ENCODE measurements around the gene LIX1L. TPM values are rescaled to one million over a fixed set of nuclear protein-coding genes. Genes with fewer than 3 reads are reported as not detected.

LIX1L gene
- total and polyA plus RNA-seq, 2 of the 4 experiments (the other 2 are of a cell fraction) = 14.7 to 28.8 TPM

DNA sequence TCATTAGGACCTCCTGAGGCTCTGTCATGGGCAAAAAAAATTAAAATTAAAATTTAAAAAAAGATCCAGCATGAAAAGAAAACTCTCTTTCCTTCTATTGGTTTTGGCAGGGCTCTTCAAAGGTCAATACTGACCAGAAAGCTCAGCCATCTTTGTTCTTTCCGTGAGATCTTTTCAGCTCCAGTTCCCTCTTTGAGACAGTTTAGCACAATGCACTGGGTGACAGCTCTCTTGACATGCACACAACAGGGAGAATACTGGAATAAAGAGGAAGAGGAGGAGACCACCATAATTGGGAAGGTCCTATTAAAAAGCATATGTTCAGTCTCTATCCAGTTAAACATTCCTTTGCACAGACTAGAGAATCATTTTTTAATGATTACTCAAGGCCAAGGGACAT lies 6.3 kb downstream of the LIX1L start:
- no CpG with 5 or more reads among the region's 1 CpG for WGBS, 2 experiments (ENCODE audit: extremely low coverage in 2 of 2, insufficient read length in 1 of 2)
- H4K8ac ChIP-seq (ENCODE audit: low read depth in 2 of 2, low read length in 2 of 2) = no peak overlapping the region
- H3K9me3 ChIP-seq (ENCODE audit: control insufficient read depth, insufficient read depth, low read length) = no peaks in the 10 kb centered on the region
- H2BK20ac ChIP-seq (ENCODE audit: low read depth, low read length) = no peak overlapping the region
- no peak overlapping the region for H3K56ac ChIP-seq (ENCODE audit: extremely low read depth, insufficient read depth, low read length)
- no peak overlapping the region for H3K23ac ChIP-seq (ENCODE audit: low read depth, low read length)
- H3K4me3 ChIP-seq (ENCODE audit: insufficient read depth, low read depth, low read length) = no peak overlapping the region
- no peak overlapping the region for H2AK5ac ChIP-seq (ENCODE audit: low read depth, low read length)
- no peak overlapping the region for H3K4me2 ChIP-seq (ENCODE audit: low read depth, low read length)
- H3K4me1 ChIP-seq (ENCODE audit: control insufficient read depth, insufficient read depth, low read length) = peaks cover 2% of the 10 kb centered on the region; the same call in 1 of the 2 replicates
- no peak overlapping the region for H3K9ac ChIP-seq (ENCODE audit: low read depth, low read length)
- H2BK5ac ChIP-seq (ENCODE audit: low read depth, low read length, poor library complexity, severe bottlenecking) = no peak overlapping the region
- no peak for ATAC-seq (ENCODE audit: low read depth)
- dilution Hi-C loops (cut with HindIII; ENCODE audit: low sequenced_read_pairs, unreplicated experiment) (no loop called here), intact Hi-C loops (cut with micrococcal nuclease) (loop anchor here (10.0 kb wide), 1 partner anchor 57 kb away; no protein-coding TSS in a partner anchor), in situ Hi-C loops (cut with MboI; ENCODE audit: low sequenced_read_pairs) (no loop called here)
- peaks cover 24% of the 10 kb centered on the region; the same call in 1 of the 2 replicates for H4K20me1 ChIP-seq (ENCODE audit: insufficient read depth, low read length)
- H3K9me1 ChIP-seq (ENCODE audit: insufficient read depth, low read length) = peaks cover 18% of the 10 kb centered on the region
- H4K91ac ChIP-seq (ENCODE audit: insufficient read depth, low read depth, low read length) = no peak overlapping the region
- no peak overlapping the region for H3K4ac ChIP-seq (ENCODE audit: low read depth, low read length)
- H4K5ac ChIP-seq (ENCODE audit: low read depth, low read length) = no peak overlapping the region
- no peak overlapping the region for H3K27ac ChIP-seq (ENCODE audit: insufficient read depth, low read length)
- no peak for DNase-seq
- H2BK120ac ChIP-seq (ENCODE audit: low read depth, low read length) = no peak overlapping the region
- ChIA-PET POLR2A (ENCODE audit: unreplicated experiment) (no interaction called here), CTCF (no interaction called here)
- H2BK15ac ChIP-seq (ENCODE audit: low read depth, low read length) = no peak overlapping the region
- TF ChIP-seq CEBPB (IDR thresholded peaks at IDR 0.05; ENCODE audit: low read depth, low read length) (no peak), RAD21 (IDR thresholded peaks at IDR 0.05; ENCODE audit: low read length) (no peak), MAFK (IDR thresholded peaks at IDR 0.05; ENCODE audit: low read depth, low read length) (no peak), SMC3 (IDR thresholded peaks at IDR 0.05; ENCODE audit: low read depth, low read length) (no peak), NFE2L2 (IDR thresholded peaks at IDR 0.05; ENCODE audit: low read depth, low read length) (no peak), CHD1 (IDR thresholded peaks at IDR 0.05; ENCODE audit: low read depth, low read length) (no peak)
- TF ChIP-seq, protein P1, sequence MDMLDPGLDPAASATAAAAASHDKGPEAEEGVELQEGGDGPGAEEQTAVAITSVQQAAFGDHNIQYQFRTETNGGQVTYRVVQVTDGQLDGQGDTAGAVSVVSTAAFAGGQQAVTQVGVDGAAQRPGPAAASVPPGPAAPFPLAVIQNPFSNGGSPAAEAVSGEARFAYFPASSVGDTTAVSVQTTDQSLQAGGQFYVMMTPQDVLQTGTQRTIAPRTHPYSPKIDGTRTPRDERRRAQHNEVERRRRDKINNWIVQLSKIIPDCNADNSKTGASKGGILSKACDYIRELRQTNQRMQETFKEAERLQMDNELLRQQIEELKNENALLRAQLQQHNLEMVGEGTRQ (IDR thresholded peaks at IDR 0.05; ENCODE audit: low read depth, low read length) = no peak
- H3K79me1 ChIP-seq (ENCODE audit: low read depth in 1 of 2, low read length in 2 of 2) = peaks cover 39 to 82% of the 10 kb centered on the region in 2 experiments
- H3K14ac ChIP-seq (replicated peaks; ENCODE audit: low read depth, low read length) = no peak overlapping the region
- H2AFZ ChIP-seq (replicated peaks; ENCODE audit: low read length, poor library complexity) = no peak overlapping the region
- no peak overlapping the region for H3K18ac ChIP-seq (ENCODE audit: low read depth, low read length)
- H3K36me3 ChIP-seq (ENCODE audit: control insufficient read depth, insufficient read depth, low read length) = peaks cover 11% of the 10 kb centered on the region
- no TSS peak for BruUV-seq (replicated peaks)
- no peaks in the 10 kb centered on the region for H3K27me3 ChIP-seq (ENCODE audit: control insufficient read depth, insufficient read depth, low read length)
- H2AK9ac ChIP-seq (replicated peaks; ENCODE audit: low read depth, low read length, poor library complexity) = no peak overlapping the region

Measured in IMR-90 (cell line).